B cell (primary cell): ENCODE measurements around the gene TBRG4.

ENCODE experiments used
- EZH2 ChIP-seq: IDR thresholded peaks from 2 replicates; pipeline ENCODE4 v1.6.1; 2012; ENCODE audit warnings: borderline replicate concordance, low read depth, mild to moderate bottlenecking, moderate library complexity, low read length; ENCODE audit not compliant: insufficient read depth, poor library complexity, severe bottlenecking
- TF ChIP-seq, protein P1 (sequence below): fragments of 200-600 bp; IDR thresholded peaks from one replicate; pipeline ENCODE4 v1.8.0; 2022; ENCODE audit warnings: antibody characterized with exemption, mild to moderate bottlenecking

DNA sequence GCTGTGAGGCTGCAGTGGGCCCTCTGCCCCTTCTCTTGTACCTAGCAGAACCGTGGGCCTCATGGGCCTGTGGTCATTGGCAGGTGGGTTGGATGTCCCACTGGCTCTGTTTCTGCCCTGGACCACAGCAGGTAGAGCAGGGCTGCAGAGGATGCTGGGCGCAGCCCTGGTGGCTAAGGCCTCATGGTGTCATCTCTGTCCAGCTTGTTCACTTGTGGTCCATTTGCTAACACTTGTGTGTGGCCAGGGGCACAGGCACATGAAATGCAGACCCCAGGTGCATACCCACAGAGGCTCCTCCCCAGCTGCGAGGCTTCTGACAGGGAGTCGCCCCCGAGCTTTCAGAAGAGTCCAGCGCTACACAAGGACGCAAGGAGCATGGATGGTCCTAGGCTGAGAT lies 22.4 kb upstream of the TBRG4 start:
- TF ChIP-seq EZH2 = no peak
- TF ChIP-seq, protein P1, sequence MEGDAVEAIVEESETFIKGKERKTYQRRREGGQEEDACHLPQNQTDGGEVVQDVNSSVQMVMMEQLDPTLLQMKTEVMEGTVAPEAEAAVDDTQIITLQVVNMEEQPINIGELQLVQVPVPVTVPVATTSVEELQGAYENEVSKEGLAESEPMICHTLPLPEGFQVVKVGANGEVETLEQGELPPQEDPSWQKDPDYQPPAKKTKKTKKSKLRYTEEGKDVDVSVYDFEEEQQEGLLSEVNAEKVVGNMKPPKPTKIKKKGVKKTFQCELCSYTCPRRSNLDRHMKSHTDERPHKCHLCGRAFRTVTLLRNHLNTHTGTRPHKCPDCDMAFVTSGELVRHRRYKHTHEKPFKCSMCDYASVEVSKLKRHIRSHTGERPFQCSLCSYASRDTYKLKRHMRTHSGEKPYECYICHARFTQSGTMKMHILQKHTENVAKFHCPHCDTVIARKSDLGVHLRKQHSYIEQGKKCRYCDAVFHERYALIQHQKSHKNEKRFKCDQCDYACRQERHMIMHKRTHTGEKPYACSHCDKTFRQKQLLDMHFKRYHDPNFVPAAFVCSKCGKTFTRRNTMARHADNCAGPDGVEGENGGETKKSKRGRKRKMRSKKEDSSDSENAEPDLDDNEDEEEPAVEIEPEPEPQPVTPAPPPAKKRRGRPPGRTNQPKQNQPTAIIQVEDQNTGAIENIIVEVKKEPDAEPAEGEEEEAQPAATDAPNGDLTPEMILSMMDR = no peak
